ENCODE measurements around the gene ARHGEF28. TPM values are rescaled to one million over a fixed set of nuclear protein-coding genes. Genes with fewer than 3 reads are reported as not detected.

The ARHGEF28 gene
- total and polyA plus RNA-seq, 8 donors = 14.9 to 36.2 (median 24.6) TPM

DNA sequence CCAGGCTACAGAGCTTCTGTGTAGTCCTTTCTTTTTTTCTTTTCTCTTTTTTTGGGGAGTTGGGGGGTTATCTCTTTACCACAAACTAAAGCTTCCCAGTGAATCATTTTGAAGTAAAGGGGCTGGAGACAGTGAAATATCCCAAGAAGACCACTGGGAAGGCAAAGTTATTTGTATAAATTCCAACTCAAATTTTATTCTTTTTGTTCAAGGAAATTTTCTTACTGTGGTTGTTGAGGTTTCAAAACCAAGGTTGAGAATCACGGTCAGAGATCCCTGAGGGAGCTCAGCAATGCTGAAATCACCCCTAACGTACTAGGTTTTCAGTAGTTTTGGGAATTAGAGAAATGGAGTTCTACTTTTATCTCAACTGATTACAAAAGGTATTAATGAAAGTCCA, 175.7 kb downstream of the ARHGEF28 start:
- FAIRE-seq = no peak
- TF ChIP-seq, protein P1, sequence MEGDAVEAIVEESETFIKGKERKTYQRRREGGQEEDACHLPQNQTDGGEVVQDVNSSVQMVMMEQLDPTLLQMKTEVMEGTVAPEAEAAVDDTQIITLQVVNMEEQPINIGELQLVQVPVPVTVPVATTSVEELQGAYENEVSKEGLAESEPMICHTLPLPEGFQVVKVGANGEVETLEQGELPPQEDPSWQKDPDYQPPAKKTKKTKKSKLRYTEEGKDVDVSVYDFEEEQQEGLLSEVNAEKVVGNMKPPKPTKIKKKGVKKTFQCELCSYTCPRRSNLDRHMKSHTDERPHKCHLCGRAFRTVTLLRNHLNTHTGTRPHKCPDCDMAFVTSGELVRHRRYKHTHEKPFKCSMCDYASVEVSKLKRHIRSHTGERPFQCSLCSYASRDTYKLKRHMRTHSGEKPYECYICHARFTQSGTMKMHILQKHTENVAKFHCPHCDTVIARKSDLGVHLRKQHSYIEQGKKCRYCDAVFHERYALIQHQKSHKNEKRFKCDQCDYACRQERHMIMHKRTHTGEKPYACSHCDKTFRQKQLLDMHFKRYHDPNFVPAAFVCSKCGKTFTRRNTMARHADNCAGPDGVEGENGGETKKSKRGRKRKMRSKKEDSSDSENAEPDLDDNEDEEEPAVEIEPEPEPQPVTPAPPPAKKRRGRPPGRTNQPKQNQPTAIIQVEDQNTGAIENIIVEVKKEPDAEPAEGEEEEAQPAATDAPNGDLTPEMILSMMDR (IDR thresholded peaks at IDR 0.05) = no peak

DNA sequence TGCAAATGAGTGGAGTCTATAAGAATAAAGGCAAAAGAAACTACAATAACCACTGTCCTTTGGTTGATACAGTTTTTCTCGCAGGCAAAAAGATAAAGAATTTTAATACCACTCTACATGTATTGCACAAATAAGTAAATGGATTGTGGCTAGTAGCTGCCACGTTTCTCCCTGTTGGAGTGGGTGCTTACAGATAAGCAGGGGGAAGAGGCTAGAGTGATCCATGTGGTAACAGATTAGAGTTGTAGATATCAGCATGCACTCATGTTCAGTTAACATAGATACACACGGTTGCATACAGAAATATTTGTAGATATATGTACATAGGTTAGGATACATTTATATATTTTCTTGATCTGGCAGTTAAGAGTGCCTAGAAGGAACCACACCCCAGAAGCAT, 179.5 kb downstream of the ARHGEF28 start:
- Histone ChIP-seq H3K36me3 (no peaks in the 10 kb centered on the region), H3K27me3 (no peaks in the 10 kb centered on the region), H3K9me3 (no peaks in the 10 kb centered on the region), H3K4me3 (no peak overlapping the region), H3K4me1 (no peaks in the 10 kb centered on the region), H3K27ac (no peak overlapping the region)
- 48 to 50% methylated on average over 3 of the region's 3 CpGs for WGBS, 2 donors
- TF ChIP-seq, protein P1 (IDR thresholded peaks at IDR 0.05) = no peak
- no peak for FAIRE-seq
- DNase-seq = no peak
- intact Hi-C loops (cut with DNase I) = no loop called here
- no peak for ATAC-seq

More for the DNA sequence above, 175.7 kb downstream of the ARHGEF28 start:
- ATAC-seq (no peak), DNase-seq (no peak)
- no peaks in the 10 kb centered on the region for H3K9me3 ChIP-seq
- no peaks in the 10 kb centered on the region for H3K27me3 ChIP-seq
- intact Hi-C loops (cut with DNase I) = no loop called here
- H3K36me3 ChIP-seq = peaks cover 0 to 4% (median 0%) of the 10 kb centered on the region in 3 donors
- no peak overlapping the region for H3K4me3 ChIP-seq
- WGBS, 2 donors = 88 to 91% methylated on average over 2 of the region's 2 CpGs
- no peak overlapping the region for H3K27ac ChIP-seq
- peaks cover 0 to 2% (median 0%) of the 10 kb centered on the region in 3 donors for H3K4me1 ChIP-seq

DNA sequence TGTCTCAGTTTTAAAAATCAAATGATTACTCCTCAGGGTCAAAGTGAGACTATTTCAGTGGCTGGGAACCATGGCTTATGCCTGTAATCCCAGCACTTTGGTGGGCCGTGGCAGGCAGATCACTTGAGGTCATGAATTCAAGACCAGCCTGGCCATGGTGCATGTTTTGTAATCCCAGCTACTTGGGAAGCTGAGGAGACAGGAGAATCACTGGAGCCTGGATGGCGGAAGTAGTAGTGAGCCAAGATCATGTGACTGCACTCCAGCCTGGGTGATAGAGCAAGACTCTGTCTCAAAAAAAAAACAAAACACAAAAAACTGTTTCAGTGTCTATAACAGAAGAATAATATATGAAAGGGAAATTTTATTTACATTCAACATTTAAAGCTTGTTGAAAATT, 182.9 kb downstream of the ARHGEF28 start:
- DNase-seq (no peak), ATAC-seq (no peak), FAIRE-seq (no peak)
- no peaks in the 10 kb centered on the region for H3K36me3 ChIP-seq
- no peaks in the 10 kb centered on the region for H3K9me3 ChIP-seq
- intact Hi-C loops (cut with DNase I) = no loop called here
- H3K4me1 ChIP-seq = no peaks in the 10 kb centered on the region
- no peaks in the 10 kb centered on the region for H3K27me3 ChIP-seq
- TF ChIP-seq, protein P1 (IDR thresholded peaks at IDR 0.05) = no peak
- 93 to 96% methylated on average over 2 of the region's 2 CpGs for WGBS, 2 donors
- no peak overlapping the region for H3K27ac ChIP-seq
- H3K4me3 ChIP-seq = no peak overlapping the region

DNA sequence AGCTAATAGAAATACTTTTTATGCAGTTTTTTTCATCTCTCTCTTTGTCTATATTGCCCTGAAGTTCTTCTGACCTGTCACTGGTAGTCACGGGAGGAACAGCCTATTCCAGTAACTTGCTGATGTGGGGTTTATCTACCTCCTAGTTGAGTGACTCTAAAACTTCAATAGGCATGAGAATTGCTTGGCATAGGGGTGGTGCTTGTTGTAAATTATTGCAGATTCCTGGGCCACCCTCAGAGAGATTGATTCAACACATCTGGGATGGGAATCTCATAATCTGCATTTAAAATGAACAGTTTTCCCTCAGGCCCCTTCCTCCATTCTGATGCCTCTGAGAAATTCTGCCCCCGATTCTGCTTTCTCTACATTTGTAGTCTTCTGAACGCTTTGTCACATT, 184.4 kb downstream of the ARHGEF28 start:
- no peak for DNase-seq
- Histone ChIP-seq H3K9me3 (no peaks in the 10 kb centered on the region), H3K36me3 (no peaks in the 10 kb centered on the region), H3K4me1 (no peaks in the 10 kb centered on the region), H3K27ac (no peak overlapping the region), H3K27me3 (no peaks in the 10 kb centered on the region), H3K4me3 (no peak overlapping the region)
- no peak for ATAC-seq
- TF ChIP-seq, protein P1 (IDR thresholded peaks at IDR 0.05) = no peak
- 92 to 94% methylated on average over 3 of the region's 3 CpGs for WGBS, 2 donors
- FAIRE-seq = no peak
- intact Hi-C loops (cut with DNase I) = no loop called here

DNA sequence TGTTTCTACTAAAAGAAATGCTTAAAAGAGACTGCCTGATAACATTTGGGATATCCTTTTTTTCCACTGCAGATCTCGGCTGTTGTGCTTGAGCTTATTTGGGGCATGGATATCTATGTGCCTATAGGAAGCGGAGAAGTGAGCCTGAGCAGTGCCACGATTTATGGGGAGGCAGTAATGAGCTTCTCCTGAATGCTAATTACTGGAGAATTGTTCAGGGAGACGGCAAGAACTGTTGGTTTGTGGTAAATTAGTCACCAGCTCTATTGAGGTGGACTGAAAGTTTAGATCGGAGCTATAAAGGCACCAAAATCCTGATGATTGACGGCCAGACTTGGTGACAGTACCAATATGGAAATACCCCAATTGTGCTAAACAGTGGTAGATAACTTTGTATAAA, 186.5 kb downstream of the ARHGEF28 start:
- ATAC-seq (peak in 1 of 4 donors; percentile 10), FAIRE-seq (no peak), DNase-seq (no peak)
- peak overlapping the region in 3 of 4 donors; percentile 25 to 64 (median 39) for H3K27ac ChIP-seq
- no peaks in the 10 kb centered on the region for H3K9me3 ChIP-seq
- no peak overlapping the region for H3K4me3 ChIP-seq
- TF ChIP-seq, protein P1 (IDR thresholded peaks at IDR 0.05) = no peak
- no peaks in the 10 kb centered on the region for H3K27me3 ChIP-seq
- intact Hi-C loops (cut with DNase I) = no loop called here
- H3K36me3 ChIP-seq = no peaks in the 10 kb centered on the region
- no peaks in the 10 kb centered on the region for H3K4me1 ChIP-seq
- 65 to 72% methylated on average over 6 of the region's 6 CpGs for WGBS, 2 donors

Data from pancreas (tissue), 10 donors.